ELF-1 (cell line): ENCODE results near the gene PDCL3.

ENCODE experiments used
- DNase-seq: peaks from one replicate; pipeline ENCODE4 v3.0.0-alpha.2; 2016; ENCODE audit warnings: low read depth, low spot score

Gene PDCL3

DNA sequence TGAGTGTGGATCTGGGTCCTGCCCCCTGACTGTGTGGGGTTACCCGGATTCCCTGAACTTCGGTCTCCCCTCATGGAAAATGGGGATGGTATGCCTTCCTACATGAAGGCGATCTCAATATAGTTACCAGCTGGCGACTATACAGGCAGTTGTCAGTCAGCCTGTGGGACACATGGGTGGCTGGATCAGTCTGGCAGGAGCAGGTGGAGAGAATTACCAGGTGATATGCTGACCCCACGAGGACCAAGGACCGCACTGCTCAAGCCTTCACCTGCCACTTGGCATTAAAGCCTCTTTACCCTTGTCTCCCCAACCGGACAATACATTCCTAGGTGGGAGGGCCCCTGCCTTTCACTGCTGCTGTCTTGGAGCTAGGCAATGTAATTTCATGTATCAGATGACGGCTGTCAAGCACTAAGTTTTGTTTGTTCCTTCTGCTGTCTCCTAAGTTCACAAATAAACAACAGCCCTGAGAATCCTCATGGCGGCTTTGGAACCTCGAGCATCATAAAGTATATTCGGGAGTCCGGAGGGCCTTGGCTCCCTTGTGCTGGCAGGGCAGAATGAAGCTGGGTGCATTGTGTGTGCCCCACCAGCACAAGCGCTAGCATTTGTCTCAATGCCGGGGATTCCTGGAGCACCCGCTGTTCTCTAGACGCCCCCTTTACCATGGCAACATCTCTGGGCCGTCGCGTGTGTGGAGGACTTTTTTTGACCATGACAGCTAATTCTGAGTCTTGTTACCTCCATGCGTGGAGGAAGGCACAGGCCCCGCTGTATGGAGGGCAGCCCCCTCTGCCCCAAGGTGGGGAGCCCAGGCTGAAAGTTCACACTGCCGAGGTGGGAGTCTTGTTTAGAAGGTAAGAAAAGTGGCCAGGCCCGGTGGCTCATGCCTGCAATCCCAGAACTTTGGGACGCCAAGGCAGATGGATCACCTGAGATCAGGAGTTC is 48.6 kb downstream of the PDCL3 start:
- DNase-seq, result no peak

DNA sequence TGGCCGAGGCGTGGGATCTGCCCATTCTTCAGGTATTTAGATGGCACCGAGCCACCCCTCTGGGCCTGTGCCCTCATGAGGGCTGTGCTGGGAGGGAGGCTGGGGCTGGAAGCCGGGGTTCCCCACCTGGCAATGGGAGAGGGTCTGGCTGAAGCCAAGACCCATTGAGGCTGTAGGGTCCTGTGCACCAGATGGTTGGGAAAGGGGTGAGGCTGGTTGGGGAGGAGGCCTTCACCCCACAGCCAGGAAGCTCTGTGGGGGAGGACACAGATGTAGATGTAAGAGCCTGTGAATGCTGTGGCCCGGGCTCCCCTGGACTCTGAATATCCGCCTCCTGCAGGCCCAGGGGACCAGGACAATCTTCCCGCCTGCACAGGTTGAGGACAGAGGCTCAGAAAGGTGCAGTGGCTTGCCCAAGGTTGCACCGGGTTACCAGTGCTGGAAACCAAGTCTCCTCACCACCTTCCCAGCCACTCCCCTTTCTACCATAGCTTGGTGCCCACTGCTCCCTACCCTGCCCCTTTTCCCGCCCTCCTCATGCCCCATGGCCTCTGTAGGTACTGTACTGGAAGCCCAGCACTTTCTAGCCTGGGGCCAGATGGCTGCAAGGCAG is 49.7 kb downstream of the PDCL3 start:
- no peak for DNase-seq

DNA sequence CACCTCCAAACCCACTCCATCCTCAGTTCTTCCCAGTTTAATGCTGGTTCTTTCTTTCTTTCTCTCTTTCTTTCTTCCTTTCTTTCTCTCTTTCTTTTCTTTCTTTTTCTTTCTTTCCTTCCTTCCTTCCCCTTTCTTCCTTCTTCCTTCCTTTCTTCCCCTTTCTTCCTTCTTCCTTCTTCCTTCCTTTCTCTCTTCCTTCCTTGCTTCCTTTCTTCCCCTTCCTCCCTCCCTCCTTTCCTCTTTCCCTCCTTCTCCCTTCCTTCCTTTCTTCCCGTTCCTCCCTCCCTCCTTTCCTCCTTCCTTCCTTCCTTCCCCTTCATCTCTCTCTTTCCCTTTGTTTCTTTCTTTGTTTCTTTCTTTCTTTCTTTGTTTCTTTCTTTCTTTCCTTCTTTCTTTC is 50.9 kb downstream of the PDCL3 start:
- no peak for DNase-seq

DNA sequence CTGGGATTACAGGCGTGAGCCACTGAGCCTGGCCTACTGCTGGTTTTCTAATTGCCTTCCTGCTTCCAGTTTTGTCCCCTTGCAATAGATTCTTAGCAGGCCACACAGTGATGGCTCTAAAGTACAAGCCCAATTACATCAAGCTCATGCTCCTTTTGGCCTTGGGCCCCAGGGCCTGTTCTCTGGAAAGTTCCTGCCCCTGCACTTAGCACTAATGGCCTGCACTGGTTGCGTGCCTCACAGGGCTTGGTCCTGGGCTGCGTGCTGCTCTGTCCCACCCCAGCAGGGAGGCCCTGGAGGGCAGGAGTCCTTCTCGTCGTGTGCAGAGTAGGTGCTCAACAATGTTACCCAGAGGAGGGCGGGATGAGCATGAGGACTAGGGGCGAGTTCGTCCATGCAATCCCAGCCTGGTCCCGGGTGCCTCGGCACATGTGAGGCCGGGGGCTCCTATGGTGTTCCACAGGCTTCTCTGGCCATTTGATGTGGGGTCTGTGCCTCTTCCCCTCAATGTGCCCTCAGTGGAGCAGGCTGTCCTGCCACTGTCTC is 51.7 kb downstream of the PDCL3 start:
- peak; percentile 21 for DNase-seq

DNA sequence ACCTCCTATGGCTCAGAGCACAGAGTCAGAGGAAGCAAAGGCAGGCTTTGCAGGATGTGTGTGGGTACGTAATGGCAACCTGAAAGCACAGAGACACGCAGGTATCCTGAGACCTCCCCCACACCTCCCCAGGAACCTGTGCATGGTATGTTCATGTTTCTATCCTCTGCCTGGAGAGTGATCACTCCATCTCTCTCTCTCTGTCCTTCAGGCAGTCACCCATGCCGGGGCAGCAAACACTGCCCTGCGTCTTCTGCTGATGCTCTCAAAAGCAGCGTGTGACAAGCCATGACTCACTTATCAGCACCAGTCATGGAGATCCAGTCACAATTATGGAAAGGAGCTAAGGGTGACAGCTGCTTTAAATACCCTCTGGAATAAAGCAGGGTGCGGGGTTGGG is 52.7 kb downstream of the PDCL3 start:
- no peak for DNase-seq

DNA sequence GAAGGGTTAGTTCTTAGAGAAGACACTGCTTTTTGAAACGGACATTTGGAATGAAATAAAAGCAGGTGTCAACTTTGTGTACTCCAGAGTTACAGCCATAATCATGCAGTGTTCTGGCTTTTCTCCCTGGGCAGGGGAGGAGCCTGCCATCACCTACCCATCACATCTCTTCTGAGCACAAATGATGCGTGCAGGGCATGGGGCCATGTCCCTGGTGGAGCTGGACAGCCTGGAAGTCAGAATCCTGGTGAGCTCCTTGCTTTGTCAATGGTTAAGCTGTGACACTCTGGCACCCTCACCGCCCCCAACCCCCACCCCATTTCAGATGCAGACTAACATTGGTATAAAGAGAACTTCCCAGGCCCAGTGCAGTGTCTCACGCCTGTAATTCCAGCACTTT is 53.1 kb downstream of the PDCL3 start:
- no peak for DNase-seq

DNA sequence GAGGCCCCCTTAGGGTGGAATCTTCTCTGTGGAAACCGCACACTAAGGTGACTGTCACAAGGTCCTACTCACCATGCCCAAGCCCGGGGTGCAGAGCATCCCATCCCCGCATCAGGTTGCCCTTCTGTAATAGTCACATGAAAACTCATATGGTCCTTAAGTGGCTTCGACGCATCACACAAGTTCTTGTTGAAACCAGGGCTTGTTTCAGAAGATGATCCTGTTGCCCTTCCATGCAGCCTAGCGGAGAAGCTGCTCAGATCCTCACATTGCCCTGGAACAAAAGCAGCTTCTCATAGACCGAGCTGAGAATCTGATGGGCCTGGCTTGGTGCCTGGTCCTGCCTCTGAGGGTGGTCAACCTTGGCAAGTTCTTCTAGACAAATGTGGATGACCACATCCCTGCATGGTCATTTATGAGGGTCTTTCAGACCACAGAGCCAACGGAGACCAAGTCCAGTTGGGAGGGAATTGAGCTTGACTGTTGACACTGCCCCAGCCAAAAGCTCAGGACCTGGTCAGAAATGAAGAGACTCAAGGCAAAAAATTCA is 54.1 kb downstream of the PDCL3 start:
- DNase-seq, result no peak

DNA sequence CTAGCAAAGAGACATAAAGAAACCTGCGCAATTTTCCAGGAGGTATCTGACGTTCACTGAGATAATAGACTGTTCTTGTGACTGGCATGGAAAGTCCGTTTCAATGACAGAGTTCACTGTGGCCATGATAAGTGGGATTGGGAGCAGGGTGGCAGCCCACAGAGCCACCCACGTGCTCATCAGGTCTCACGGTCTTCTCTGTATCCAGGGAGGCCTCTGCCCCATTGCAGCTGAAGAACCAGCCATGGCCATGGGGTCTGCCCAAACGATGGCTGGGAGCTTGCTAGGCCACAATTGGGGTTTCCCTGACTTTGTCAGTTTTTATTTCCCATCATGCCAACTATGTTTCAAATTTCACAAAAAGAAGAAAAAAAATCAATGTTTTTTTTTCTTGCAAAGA is 57.2 kb downstream of the PDCL3 start:
- DNase-seq, result no peak

DNA sequence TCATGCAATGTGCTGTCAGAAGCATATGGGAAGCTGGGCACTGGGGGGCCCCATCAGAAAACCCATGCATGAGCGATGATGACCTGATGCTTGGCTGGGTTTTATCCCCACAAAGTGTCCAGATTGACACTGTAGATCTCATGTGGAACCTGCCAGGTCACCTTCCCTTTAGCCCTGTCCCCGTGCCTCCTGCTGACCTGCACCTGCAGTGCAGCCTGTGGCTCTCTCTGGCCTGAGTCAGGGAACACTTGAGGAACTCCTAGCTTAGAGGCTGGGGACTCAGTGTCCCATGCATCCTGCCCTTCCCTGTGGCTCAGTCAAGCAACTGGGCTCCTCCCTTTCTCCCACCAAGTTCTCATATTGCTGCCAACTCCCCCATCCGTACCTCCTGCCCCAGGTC is 57.7 kb downstream of the PDCL3 start:
- no peak for DNase-seq

DNA sequence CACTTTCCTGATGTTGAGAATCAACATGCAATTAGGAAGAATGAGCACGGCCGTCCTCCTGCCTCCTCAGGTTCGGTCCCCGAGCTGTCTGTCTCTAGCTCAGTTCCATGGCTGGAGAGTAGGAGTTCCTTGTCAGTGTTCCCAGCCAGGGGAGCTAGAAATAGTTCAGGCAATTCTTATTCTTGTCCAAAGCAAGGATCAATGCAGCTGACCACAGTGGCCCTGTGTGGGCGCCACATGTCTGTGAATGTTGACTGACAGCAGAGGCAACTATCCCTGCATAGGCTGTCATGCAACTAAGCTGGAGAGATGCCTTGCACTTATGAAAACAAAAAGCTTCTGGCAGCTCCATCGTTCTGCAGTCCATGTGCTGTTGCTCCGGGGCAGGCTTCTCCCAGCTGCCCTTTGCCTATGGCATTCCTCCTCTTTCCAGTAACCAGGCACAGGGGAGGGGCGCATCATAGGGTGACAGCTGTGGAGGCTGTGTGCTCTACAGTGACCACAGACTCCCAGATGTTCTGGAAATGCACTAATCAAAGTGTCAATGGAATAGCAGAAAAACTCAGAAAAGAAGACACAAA is 58.7 kb downstream of the PDCL3 start:
- DNase-seq, result no peak

DNA sequence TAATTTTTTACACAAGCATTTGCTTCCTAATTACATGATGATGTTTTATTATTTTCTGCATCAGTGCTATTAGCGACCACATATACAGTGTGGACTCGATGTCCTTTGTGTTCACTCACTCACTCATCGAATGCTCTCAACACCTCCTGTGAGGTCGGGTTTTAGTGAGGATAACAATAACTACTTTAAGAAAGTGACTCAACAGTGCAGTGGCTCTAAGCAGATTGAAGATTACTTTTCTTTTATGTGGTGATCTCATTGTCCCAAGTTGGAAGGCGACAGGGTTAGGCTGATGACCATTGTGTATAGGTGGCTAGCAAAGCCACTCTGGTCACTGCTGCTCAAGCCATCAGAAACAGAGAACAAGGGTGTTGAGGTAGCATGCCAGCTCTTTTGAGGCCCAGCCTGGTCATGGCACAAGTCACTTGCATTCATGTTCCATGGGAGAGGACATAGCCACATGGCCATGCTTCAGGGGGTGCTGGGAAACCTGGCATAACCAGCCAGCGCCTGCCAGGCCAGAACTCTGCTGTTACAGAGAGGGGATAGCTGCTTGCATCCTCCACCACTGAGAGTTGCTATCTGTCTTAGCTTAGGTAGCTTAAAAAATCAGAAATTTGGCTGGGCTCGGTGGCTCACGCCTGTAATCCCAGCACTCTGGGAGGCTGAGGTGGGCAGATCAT is 60.4 kb downstream of the PDCL3 start:
- DNase-seq, result no peak

DNA sequence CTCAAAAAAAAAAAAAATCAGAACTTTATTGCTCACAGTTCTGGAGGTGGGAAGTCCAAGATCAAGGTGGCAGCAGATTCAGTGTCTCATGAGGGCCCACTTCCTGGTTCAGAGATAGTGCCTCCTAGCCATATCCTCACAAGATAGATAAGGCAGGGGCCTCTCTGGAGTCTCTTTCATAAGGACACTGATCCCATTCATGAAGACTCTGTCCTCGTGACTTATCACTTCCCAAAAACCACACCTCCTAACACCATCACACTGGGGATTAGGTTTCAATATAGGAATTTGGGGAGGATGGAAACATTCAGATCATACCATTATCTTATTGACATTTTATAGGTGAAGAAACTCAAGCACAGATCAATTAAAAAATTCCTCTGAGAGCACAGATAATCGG is 61.1 kb downstream of the PDCL3 start:
- no peak for DNase-seq

DNA sequence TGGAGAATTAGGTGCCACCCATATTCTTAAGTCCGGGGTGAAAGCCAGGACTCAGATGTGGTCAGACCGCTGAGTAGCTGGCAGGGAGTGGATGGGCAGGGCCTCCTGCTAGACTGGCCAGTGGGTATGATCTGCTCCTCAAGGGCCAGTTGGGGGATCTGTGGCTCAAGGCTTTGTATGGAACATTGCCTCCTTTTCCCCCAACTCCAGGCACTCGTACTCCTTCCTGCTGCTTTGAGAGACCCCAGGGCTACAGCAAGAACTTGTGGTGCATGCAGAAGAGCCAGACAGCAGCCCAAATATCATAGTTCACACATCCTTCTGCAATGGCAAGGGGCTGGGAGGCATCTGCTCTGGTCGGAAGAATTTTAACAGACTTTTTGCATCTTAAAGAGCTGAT is 61.7 kb downstream of the PDCL3 start:
- no peak for DNase-seq

DNA sequence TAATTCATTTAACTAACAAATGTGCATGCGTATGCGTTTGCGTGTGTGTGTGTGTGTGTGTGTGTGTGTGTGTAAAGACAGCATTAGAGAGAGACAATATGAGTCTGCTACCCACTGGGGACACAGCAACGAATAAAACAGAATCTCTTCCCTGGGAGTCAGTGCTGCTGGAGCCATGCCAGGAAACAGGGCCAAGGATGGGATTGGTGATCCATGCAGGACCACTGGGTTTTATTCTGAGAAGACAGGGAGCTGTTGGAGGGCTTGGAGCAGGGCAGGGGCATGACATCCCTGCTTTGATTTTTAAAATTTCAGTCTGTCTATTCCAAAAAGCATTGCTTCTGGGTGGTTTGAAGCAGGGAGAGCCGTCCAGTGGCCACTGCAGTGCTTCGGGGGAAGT is 62.9 kb downstream of the PDCL3 start:
- DNase-seq, result no peak
